ENCODE measurements around the gene HLA-DRB5. TPM values are rescaled to one million over a fixed set of nuclear protein-coding genes. Genes with fewer than 3 reads are reported as not detected.
"Not testable (repeated sequence)": the region's sequence is repeated elsewhere in the genome, so short reads cannot be mapped to it uniquely, and the experiment has no call there.

Gene HLA-DRB5
- total RNA-seq, 1 donor from 2014 or later = 14.3 TPM

DNA sequence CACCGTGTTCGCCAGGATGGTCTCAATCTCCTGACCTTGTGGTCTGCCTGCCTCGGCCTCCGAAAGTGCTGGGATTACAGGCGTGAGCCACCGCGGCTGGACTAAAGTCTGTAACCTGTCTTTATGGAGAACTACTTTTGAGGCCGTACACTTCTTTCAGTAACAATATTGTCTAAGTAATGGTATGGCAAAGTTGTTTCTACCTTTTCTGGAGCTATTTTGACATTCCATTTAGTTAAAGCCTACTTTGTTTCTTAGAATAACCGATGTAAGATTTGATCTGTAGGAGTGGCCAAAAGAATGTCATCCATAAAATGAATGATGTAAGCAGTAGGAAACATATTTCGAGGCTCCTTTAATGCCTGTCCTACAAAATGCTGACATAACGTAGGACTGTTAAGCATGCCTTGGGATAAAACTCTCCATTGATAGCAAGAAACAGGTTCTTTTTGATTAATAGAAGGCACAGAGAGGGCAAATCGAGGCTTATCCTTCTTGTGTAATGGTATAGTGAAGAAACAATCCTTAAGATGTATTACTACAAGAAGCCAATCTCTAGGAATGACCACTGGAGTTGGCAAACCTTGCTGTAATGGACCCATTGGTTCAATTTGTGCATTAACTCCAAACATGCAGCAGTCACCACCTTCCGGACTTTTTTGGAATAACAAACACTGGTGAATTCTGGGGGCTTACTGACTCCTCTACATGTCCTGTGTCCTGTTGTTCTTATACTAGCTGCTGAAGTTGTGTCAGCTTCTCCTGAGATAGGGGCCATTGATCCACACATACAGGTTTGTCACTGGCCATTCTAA lies 54.5 kb downstream of the HLA-DRB5 start:
- no peak for TF ChIP-seq CTCF (IDR thresholded peaks at IDR 0.05; ENCODE audit: borderline replicate concordance)
- H3K4me1 ChIP-seq = no peaks in the 10 kb centered on the region
- H3K36me3 ChIP-seq = no peaks in the 10 kb centered on the region
- H3K27ac ChIP-seq (replicated peaks) = no peak overlapping the region
- H3K4me3 ChIP-seq = no peak overlapping the region
- no peak for DNase-seq
- no peaks in the 10 kb centered on the region for H3K9me3 ChIP-seq (replicated peaks)
- peaks cover 9% of the 10 kb centered on the region for H3K27me3 ChIP-seq (ENCODE audit: low read depth)
- intact Hi-C loops (cut with micrococcal nuclease) = no loop called here

GRCh38 chr6:32473376-32474348 lies 56.4 kb downstream of the HLA-DRB5 start:
- H3K36me3 ChIP-seq; DNase-seq; H3K9me3 ChIP-seq (replicated peaks); H3K4me3 ChIP-seq; intact Hi-C loops (cut with micrococcal nuclease); H3K4me1 ChIP-seq; H3K27me3 ChIP-seq (ENCODE audit: low read depth): not testable (repeated sequence)
- peak overlapping the region; percentile 67 for H3K27ac ChIP-seq (replicated peaks)

GRCh38 chr6:32472781-32473375 lies 57.2 kb downstream of the HLA-DRB5 start:
- Histone ChIP-seq H3K36me3 (no peaks in the 10 kb centered on the region), H3K9me3 (replicated peaks) (no peaks in the 10 kb centered on the region), H3K27ac (replicated peaks) (no peak overlapping the region), H3K27me3 (ENCODE audit: low read depth) (peaks cover 9% of the 10 kb centered on the region), H3K4me1 (no peaks in the 10 kb centered on the region), H3K4me3 (no peak overlapping the region)
- no peak for DNase-seq
- intact Hi-C loops (cut with micrococcal nuclease) = no loop called here
- TF ChIP-seq CTCF (IDR thresholded peaks at IDR 0.05; ENCODE audit: borderline replicate concordance) = no peak

GRCh38 chr6:32467743-32468503 lies 62.2 kb downstream of the HLA-DRB5 start:
- H3K36me3 ChIP-seq; H3K4me3 ChIP-seq; H3K27ac ChIP-seq (replicated peaks); intact Hi-C loops (cut with micrococcal nuclease); H3K27me3 ChIP-seq (ENCODE audit: low read depth); DNase-seq; H3K9me3 ChIP-seq (replicated peaks); H3K4me1 ChIP-seq: not testable (repeated sequence)

Other genes with a start within 250 kb of the HLA-DRB5 start
- not detected for gene TSBP1, start 158.4 kb downstream of the HLA-DRB5 start, total RNA-seq
- not detected for gene BTNL2, start 123.1 kb downstream of the HLA-DRB5 start, total RNA-seq
- gene HLA-DRA, start 90.4 kb downstream of the HLA-DRB5 start, total RNA-seq = 87.3 TPM
- gene HLA-DRB1, start 59.6 kb upstream of the HLA-DRB5 start, total RNA-seq = 26.4 TPM
- 5.4 TPM for gene HLA-DQA1, start 107.1 kb upstream of the HLA-DRB5 start, total RNA-seq
- gene HLA-DQB1, start 136.4 kb upstream of the HLA-DRB5 start, total RNA-seq = 2.0 TPM
- 1.8 TPM for gene HLA-DQA2, start 211.1 kb upstream of the HLA-DRB5 start, total RNA-seq
- 1.9 TPM for gene HLA-DQB2, start 233.2 kb upstream of the HLA-DRB5 start, total RNA-seq

Data from left ventricle myocardium inferior (tissue), 1 donor.